Urothelium cell line (cell line): Measurements from ENCODE around the gene ANKRD34C.
"Not testable (repeated sequence)": the region's sequence is repeated elsewhere in the genome, so short reads cannot be mapped to it uniquely, and the experiment has no call there.

Experiments
- DNase-seq: peaks from one replicate; pipeline ENCODE4 v3.0.0; 2011; ENCODE audit warnings: low spot score, mixed read lengths
- FAIRE-seq: peaks from 2 replicates; lab custom pipeline; 2011; peaks lifted over from hg19 to GRCh38; lab: Jason Lieb, UNC

Gene ANKRD34C

DNA sequence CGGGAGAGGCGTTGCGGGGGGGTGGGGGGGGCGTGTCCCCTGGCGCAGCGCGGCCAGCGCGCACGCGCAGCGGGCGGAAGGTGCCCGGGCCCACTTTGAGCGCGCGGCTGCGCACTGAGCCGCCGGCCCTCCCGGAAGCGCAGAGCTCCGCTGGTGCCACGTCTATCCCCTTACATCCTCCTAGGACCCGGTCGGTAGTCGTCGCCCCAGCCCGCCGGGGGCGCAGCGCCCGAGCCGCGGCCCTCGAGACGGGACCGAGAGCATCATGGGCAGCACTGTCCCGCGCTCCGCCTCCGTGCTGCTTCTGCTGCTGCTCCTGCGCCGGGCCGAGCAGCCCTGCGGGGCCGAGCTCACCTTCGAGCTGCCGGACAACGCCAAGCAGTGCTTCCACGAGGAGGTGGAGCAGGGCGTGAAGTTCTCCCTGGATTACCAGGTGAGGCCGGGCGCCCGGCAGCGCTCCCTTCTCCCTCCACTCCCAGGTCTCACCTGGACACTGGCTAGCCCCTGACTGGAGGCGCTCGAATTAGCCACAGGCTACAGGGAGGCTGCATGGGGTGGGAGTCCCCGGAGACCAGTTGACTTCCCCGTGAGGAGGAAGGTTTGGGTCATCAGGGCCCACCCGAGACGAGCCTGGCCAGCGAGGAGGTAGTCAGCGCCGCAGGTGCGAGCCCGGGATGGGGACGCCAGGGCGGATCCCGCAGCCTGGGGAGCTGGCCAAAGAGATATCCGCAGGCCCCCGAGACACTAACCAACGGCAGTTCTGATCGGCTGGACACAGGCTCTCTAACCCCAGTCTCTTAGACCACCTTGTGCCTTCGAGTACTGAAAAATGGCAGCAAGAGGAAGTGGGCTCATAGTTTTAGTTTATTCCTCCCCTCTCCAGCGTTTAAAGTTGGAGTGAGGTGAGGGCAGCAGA lies 28.7 kb downstream of the ANKRD34C start, which contains the start of gene TMED3:
TMED3 (plus strand) TSS at position 128 of the 916 bp plus-strand sequence; CDS start at position 266, 138 bp downstream.
- no peak for FAIRE-seq
- peak; percentile 99 for DNase-seq

DNA sequence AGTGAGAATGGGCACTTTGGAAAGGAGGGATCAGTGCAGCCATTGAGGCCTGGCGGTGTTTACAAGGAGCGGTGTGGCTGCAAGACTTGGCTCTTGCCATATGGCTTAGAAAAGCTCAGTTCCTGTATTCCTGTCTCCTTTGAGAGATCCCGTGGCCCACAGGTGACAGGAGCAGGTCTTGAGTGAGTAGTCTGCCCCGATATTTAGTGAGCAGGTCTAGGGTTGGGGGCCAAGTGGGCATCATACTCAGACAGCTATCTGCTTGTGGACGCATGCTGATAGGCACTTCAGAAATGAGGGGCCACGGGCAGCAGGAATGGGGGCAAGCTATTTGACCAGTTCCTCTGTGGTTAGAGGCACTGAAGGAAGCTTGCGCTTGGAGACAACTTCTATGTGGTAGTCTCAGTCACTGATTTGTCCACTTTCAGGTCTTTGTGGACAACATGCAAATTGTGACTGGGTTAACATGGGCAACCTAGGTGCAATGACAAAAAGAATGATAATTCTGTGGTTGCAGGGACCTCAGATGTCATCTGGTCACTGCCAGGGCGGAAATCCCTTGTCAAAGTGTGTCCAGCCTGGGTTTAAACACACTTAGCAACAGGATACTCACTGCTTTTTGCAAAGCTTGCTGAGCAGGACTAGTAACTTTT lies 29.5 kb downstream of the ANKRD34C start:
- no peak for FAIRE-seq
- DNase-seq = no peak

DNA sequence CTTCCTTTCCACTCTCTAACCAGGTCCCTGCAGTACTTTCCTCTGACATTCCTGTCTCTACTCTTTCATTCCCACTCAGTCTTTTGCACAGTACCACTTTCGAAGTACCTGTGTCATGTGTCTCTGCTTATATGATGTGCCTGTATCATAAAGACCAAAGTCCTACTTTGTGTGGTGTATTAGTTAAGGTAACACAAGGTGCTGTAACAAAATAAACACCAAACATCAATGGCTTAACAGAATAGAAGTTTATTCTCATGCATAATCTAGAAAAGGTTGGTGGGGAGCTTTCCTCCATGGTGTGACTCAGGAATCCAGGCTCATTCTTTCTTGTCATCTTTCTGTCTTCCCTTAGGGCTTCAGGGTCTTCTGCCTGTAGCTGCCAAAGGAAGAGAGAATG lies 31.7 kb downstream of the ANKRD34C start:
- DNase-seq (no peak), FAIRE-seq (no peak)

DNA sequence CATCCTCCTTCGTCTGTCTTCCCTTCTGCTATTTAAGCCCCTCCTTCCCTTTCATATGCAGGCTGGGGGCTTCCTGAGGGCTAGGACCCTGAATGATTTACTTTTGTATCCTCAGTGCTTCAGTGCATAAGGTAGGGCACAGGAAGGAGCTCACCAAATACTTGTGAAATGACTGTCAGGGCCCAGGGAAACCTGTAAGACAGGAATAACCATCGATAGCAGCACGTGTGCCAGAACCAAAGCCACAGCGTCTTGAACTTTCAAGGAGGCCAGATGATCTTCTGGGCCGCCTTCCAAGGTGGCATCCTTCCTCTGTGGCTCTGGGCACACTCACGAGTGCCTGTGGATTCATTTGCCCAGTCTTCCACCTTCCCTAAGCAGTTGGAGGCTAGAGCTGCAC lies 32.3 kb downstream of the ANKRD34C start:
- DNase-seq (no peak), FAIRE-seq (no peak)

DNA sequence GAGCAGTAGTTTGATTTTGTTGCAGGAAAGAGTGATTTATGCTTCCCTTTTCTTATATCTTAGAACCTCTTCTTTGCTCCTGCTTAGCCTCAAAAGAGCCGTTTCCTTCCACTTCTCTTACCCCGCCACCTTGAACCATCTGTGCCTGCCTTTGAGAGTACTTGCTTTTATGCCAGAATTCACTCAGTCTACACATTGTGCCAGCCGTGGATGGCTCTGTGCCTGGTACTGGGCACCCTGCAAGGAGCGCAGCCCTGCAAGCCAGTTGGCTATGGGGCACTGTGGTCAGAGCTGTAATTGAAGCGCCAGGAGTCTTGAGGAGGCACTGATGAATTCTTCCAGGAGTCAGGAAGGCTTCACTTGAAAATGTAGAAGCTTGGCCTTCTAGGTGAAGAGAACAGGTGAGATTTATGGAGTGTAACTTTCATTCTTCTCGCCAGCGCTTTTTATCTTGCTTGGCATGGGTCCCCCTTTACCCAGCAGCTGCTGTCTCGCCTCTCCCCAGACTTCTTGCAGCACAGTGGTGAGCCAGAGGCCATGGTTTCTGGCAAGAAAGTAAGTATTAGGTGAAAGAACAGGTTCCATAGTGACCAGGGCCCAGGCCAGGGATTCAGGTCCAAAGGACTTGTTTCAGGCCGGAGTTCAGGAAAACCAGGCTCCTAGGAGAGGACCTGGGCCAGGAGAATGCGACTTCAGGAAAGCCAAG lies 33.3 kb downstream of the ANKRD34C start:
- no peak for DNase-seq
- FAIRE-seq = no peak

DNA sequence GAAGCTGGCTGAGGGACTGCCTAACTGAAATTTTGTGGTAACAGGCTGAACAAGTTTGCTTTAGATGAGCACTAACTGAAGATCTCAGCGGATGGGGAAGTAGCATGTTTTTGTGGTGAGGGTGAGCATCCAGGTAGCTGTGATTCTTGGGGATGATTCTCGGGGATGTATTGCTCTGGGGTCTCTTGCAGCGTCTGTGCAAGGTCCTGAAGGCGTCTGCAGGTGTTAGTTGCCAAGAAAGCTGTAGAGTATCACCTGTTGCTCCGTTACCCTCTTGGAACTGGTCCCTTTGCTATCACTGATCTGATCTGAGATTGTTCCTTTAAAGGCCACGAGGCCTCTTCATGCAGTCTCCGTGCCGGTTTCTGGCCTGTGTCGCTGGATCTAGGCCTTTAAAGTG lies 34.3 kb downstream of the ANKRD34C start:
- no peak for DNase-seq
- no peak for FAIRE-seq

DNA sequence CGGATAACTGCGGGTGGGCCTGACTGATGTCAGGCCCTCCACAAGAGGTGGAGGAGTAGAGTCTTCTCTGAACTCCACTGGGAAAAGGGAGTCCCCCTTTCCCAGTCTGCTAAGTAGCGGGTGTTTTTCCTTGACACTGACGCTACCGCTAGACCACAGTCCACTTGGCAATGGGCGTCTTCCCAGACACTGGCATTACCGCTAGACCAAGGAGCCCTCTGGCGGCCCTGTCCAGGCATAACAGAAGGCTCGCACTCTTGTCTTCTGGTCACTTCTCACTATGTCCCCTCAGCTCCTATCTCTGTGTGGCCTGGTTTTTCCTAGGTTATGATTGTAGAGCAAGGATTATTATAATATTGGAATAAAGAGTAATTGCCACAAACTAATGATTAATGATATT lies 37.5 kb downstream of the ANKRD34C start:
- DNase-seq, FAIRE-seq: not testable (repeated sequence)

DNA sequence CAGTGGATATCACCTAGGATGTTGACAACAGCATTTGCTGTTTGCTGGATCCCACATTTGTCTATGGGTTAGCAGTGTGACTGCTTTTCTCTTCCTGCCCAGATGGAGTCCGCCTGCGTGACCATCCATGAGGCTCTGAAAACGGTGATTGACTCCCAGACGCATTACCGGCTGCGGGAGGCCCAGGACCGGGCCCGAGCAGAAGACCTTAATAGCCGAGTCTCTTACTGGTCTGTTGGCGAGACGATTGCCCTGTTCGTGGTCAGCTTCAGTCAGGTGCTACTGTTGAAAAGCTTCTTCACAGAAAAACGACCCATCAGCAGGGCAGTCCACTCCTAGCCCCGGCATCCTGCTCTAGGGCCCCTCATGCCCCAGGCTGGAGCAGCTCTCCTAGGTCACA lies 39.4 kb downstream of the ANKRD34C start:
- FAIRE-seq (no peak), DNase-seq (no peak)

DNA sequence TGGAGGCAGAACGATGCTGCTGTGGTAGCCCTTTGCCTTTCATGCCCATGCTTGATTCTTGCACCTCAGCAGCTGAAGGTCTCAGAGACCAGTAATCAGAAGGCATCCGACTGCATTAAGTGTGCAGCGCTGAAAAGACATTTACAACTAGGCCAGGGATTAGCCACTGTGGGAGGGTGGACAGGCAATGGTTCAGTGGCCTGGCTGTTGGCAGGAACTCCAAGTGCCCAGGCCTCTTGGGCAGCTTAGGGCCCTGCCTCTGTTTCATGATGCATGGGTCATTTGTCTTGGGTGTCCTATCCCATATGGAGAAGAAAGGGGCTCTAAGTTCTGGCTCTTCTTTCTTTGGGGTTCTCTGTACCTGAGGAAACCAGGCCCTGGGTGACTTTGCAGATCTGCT lies 39.8 kb downstream of the ANKRD34C start:
- DNase-seq = no peak
- no peak for FAIRE-seq

DNA sequence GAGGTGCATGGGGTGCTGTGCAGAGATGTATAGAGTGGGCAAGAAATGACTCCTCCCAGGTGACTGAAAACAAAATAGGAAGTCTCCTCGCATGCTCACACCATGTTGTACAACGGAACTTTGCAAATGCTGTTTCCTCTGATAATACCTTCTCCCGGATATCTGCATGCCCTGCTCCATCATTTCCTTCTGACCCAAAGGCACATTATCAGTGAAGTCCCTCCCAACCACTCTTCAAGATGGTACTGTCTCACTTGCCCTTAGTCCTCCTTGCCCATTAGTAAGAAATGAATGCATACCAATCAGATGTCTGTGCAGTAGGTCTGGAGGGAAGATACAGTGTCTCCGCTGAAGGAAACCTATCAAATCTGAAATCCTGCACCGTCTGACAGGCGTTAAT lies 40.4 kb downstream of the ANKRD34C start:
- FAIRE-seq (no peak), DNase-seq (no peak)

DNA sequence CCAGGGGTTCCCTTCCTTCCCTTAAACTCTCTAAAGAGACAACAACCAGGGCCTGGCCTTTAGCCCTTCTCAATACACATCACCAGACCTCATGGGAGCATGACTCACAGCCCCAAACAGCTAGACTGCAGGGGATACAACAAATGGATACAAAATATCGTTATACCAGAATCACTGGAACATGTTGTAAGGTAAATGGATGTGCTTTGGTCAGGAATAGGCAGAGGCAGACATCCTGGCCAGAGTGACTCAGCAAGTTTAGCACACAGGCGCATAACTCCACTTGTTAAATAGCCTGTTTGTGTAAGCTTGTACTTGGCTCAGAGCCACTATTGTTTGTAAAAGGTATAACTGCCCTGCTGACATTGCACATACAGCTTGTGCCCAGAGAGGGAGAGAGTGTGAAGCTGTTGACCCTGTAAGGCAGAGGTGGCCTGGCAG lies 46.7 kb downstream of the ANKRD34C start:
- DNase-seq = peak; percentile 27
- FAIRE-seq = no peak
